GM19467 (cell line): Measurements from ENCODE around the gene FAM219A.
"Not testable (repeated sequence)": the region's sequence is repeated elsewhere in the genome, so short reads cannot be mapped to it uniquely, and the experiment has no call there.

ENCODE experiments used
- ATAC-seq: cut with Tn5 transposase; IDR thresholded peaks from one replicate; pipeline ENCODE4 v1.9.1; 2021; ENCODE audit warnings: mild to moderate bottlenecking, moderate library complexity; ENCODE audit not compliant: unreplicated experiment

Gene FAM219A

GRCh38 chr9:34446468-34446891, 11.9 kb downstream of the FAM219A start:
- no peak for ATAC-seq

DNA sequence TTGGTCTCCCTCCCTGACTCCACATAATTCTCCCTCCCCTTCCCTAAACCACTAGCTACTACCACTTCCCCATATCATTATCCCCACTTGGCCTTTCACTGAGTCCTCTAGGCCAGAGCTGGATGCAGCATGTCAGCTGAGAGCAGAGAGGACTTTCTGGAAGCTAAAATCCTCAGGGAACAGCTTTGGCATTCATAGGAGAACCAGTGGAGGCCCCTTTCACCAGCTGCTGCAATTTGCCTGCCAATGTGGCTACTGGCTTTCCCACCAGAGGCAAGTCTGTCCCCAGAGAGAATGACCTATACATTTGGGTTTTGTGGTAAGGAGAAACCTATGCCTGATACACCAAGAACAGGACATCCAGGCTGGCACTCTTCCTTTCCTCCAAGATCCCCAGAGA, 14.4 kb downstream of the FAM219A start:
- ATAC-seq: no peak

GRCh38 chr9:34443533-34443932, 14.8 kb downstream of the FAM219A start:
- ATAC-seq: no peak

- no peak for ATAC-seq
Observed at GRCh38 chr9:34442770-34443169, 15.6 kb downstream of the FAM219A start.

- no peak for ATAC-seq
Observed at GRCh38 chr9:34440017-34440416, 18.4 kb downstream of the FAM219A start.

DNA sequence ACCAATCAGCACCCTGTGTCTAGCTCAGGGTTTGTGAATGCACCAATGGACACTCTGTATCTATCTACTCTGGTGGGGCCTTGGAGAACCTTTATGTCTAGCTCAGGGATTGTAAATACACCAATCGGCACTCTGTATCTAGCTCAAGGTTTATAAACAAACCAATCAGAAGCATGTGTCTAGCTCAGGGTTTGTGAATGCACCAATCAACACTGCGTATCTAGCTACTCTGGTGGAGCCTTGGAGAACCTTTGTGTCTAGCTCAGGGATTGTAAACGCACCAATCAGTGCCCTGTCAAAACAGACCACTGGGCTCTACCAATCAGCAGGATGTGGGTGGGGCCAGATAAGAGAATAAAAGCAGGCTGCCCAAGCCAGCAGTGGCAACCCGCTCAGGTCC, 19.9 kb downstream of the FAM219A start:
- not testable (repeated sequence) for ATAC-seq

GRCh38 chr9:34437926-34438307, 20.5 kb downstream of the FAM219A start:
- ATAC-seq: not testable (repeated sequence)

DNA sequence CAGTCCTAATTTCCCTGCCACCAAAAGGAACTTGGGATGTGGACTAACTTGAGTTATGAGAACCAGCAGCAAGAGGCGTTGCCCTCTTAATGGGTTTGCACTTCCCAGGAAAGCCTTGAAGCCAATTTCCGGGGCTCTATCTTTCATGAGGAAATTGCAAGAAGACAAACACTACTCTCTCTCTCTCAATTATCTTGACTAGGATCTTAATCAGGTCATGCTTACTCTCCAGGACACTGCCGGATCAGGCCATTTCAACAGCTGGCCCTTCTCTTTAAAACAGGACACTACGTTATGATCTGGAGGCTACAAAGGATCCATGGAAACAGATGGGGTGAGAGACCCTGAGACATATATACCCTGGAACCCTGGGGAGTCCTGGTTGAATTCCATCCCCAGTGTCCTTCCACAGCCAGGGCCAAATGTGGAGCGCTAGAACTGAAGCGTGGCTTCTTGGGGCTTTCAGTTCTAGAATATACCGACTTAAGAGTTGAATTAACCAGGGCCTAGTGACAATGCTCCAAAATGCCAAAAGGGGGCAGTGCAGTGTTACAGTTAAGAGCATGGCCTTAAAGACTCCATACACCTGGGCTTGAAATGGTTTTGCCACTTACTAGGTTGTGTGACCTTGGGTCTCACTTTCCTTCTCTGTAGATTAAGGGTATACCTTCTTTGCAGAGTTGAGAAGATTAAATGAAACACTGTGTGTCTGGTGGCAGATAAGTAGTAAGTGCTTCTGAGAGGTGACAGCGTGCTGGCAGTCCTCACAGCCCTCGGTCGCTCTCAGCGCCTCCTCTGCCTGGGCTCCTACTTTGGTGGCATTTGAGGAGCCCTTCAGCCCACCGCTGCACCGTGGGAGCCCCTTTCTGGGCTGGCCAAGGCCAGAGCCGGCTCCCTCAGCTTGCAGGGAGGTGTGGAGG, 21.1 kb downstream of the FAM219A start:
- no peak for ATAC-seq

DNA sequence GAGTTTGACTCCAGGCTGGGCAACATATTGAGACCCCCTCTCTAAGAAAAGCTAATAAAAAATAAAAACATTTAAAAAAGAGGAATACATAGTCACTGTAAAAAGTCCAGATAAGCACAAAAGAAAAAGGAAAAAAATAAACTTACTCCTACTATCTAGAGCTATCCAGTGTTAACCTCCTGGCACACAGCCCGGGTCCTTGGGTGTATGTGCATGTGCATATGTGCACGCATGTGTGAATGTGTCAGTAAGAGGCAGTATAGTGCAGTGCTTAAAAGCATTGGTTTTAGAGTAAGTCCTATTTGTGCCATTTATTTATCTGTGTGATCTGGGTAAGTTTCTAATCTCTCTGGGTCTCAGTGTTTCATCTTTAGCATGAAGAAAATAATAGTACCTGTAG, 26.7 kb downstream of the FAM219A start:
- no peak for ATAC-seq

DNA sequence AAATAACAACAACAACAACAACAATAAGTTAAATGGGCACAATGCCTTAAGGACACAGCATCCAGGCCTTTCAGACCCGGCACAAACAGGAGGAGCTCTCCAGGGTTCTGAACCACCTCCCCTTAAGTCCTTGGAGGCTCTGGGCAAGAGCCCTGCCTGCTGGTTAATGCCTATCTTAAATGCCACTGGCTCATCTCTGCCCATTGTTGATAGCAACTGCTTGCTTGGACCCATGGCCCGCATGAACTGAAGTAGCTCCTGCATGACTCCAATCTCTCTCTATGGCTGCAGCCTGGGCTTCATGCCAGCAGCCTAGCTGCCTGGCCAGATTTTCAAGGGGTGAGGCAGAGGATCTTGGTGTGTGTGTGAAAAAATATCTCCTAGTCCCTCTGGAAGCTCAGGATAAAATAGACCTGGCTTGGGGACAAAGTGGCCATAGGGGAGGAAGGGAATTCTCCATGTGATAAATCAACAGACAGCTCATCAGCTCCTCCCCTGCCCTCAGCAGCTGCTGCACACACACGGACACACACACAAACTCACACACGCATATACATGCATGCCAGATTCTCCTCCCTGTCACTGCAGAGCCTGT, 27.4 kb downstream of the FAM219A start:
- ATAC-seq: no peak

DNA sequence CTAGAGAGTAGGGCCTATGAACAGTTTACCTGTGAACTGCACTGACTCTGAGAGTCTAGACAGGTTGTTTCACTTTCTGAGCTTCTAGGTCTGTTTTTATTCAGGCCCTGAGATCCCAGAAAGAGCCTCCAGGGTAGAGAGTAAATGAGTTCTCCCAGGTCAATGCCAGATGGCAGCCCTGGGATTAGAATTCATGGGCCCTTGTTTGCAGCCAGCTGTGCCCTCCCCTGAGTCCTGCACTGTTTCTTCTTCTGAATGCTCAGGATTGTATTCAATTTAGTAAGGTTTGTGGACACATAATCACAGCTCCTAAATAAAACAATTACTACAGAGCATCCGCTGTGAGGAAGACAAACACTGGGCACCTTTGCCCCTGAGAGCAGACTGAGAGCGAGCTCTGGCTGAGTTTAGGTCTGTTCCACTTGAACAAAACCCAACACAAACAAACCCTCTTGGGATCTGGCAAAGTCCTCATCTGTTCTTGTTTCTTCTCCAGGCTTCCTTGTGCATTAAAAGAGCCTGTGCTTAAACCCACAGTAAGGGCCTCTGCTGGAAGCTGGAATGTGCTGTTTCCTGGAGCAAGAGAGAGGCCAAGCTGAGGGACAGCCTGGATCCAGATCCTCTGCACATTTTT, 29.9 kb downstream of the FAM219A start:
- no peak for ATAC-seq

- ATAC-seq: no peak
Observed at GRCh38 chr9:34426347-34427074, 31.9 kb downstream of the FAM219A start.

- no peak for ATAC-seq
Observed at GRCh38 chr9:34419716-34420504, 38.5 kb downstream of the FAM219A start.

DNA sequence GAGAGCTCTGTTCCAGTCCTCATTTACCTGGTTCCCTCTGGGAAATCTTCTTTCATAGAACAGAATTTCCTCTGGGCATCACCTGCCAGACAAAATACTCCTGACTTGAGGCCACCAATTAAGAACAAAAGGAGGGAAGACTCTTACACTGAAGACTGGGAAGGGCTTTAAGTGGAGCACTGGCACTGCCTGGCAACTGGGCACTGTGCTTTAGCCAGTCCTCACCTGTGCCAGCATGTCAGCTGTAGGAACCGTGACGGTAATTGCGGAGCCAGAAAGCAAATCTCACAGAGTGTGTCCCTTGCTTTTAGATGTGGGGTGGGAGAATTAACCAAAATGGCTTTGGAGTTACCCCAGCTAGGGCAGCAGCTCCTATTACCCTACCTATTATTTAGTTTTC, 40.6 kb downstream of the FAM219A start:
- ATAC-seq: no peak

- ATAC-seq: no peak
Observed at GRCh38 chr9:34413231-34413852, 45.0 kb downstream of the FAM219A start.

DNA sequence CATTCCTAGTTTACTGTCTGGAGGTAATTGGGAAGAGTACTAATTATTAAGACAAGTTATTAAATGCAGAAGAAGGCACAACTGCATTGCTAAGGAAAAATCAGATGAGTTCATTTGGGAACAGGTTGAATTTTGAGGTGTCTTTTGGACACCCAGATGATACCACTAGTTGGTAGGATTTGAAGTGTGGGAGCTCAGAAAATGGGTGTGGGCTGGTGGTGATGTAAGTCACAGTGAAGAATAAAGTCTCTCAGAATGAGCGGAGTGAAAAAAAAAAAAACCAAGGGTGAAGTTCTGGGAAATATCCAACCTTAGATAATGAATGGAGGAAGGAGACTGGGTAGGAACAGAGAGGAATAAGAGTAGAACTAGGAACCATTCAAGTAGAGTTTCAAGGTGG, 46.0 kb downstream of the FAM219A start:
- ATAC-seq: no peak

DNA sequence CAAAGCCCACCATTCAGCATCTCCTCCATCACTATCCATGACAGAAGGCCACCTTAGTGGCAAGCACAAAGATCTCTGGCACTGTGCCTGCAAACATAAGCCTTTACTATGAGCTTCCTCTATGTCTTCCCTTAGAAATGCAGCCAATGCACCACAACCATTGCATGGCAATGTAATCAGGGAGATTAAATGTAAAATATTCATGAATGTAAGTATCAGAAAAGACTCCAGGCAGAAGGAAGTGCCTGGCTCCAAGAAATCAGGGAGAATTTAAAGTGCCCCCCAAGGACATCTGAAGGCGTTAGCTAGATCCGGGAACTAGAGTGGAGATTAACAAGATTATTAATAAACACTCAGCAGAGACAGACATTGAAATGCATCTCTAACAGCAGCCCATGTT, 49.2 kb downstream of the FAM219A start:
- no peak for ATAC-seq

- no peak for ATAC-seq
Observed at GRCh38 chr9:34408173-34408572, 50.2 kb downstream of the FAM219A start.

GRCh38 chr9:34406219-34406618, 52.2 kb downstream of the FAM219A start:
- no peak for ATAC-seq

DNA sequence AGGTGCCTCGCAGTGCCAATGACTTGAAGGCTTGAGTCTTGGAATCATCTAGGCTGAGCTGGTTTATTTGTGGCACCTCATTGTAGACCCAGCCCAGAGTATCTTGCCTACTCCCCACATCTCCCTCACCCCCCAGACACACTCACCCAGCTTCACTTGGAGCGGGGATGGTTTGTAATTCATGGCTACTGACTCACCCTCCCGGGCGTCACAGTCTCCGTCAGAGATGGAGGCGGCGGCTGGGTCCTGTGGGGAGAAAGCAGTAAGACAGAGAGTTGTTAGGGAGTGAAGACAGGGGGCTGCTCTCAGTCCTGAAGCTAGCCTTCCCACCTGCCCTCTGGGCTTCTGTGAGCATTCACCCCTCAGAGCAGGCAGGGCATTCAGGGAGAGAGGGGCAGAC, 52.7 kb downstream of the FAM219A start:
- no peak for ATAC-seq
